ENCODE measurements around the gene EPN3. TPM values are rescaled to one million over a fixed set of nuclear protein-coding genes. Genes with fewer than 3 reads are reported as not detected.

Gene EPN3
- total RNA-seq, 1 experiment from 2014 or later, result 0.09 TPM

- POLR2A ChIA-PET (ENCODE audit: low non-redundant PET), result no interaction called here
These were observed 9.3 kb upstream of the EPN3 start for GRCh38 chr17:50523208-50523607.

GRCh38 chr17:50524838-50525237 lies 7.7 kb upstream of the EPN3 start:
- Histone ChIP-seq H3K36me3 (ENCODE audit: insufficient read depth, low read length, poor library complexity, severe bottlenecking) (no peaks in the 10 kb centered on the region), H3K27ac (ENCODE audit: low read depth, low read length, poor library complexity, severe bottlenecking) (no peak overlapping the region), H3K9me3 (ENCODE audit: low read depth, low read length, poor library complexity, severe bottlenecking) (no peaks in the 10 kb centered on the region), H3K4me3 (ENCODE audit: low read depth, low read length, poor library complexity, severe bottlenecking) (no peak overlapping the region), H3K27me3 (replicated peaks; ENCODE audit: insufficient read depth, low read depth, low read length, poor library complexity) (no peaks in the 10 kb centered on the region), H3K4me1 (ENCODE audit: insufficient read depth, low read length, poor library complexity, severe bottlenecking) (no peaks in the 10 kb centered on the region)
- intact Hi-C loops (cut with micrococcal nuclease; ENCODE audit: unreplicated experiment), result no loop called here
- ChIA-PET CTCF (no interaction called here), POLR2A (ENCODE audit: low non-redundant PET) (interaction anchor here (0.6 kb wide), 1 partner anchor 1555 kb away, joined by 3 read pairs; no protein-coding TSS in a partner anchor)
- no TSS peak for BruUV-seq (replicated peaks)
- no peak for TF ChIP-seq EZH2 (IDR thresholded peaks at IDR 0.05; ENCODE audit: borderline replicate concordance, low read depth, low read length, poor library complexity, severe bottlenecking)
- TF ChIP-seq CTCF (conservative IDR thresholded peaks at IDR 0.05; ENCODE audit: low read depth, low read length), result no peak
- DNase-seq (ENCODE audit: low spot score), result no peak

More at GRCh38 chr17:50523208-50523607, 9.3 kb upstream of the EPN3 start:
- DNase-seq (ENCODE audit: low spot score), result no peak
- H3K27me3 ChIP-seq (replicated peaks; ENCODE audit: insufficient read depth, low read depth, low read length, poor library complexity), result no peaks in the 10 kb centered on the region
- no peaks in the 10 kb centered on the region for H3K4me1 ChIP-seq (ENCODE audit: insufficient read depth, low read length, poor library complexity, severe bottlenecking)
- no TSS peak for BruUV-seq (replicated peaks)
- TF ChIP-seq CTCF (conservative IDR thresholded peaks at IDR 0.05; ENCODE audit: low read depth, low read length), result no peak
- no peak for TF ChIP-seq EZH2 (IDR thresholded peaks at IDR 0.05; ENCODE audit: borderline replicate concordance, low read depth, low read length, poor library complexity, severe bottlenecking)
- H3K27ac ChIP-seq (ENCODE audit: low read depth, low read length, poor library complexity, severe bottlenecking), result no peak overlapping the region
- no peak overlapping the region for H3K4me3 ChIP-seq (ENCODE audit: low read depth, low read length, poor library complexity, severe bottlenecking)
- intact Hi-C loops (cut with micrococcal nuclease; ENCODE audit: unreplicated experiment), result no loop called here
- no peaks in the 10 kb centered on the region for H3K36me3 ChIP-seq (ENCODE audit: insufficient read depth, low read length, poor library complexity, severe bottlenecking)
- H3K9me3 ChIP-seq (ENCODE audit: low read depth, low read length, poor library complexity, severe bottlenecking), result no peaks in the 10 kb centered on the region
- CTCF ChIA-PET, result no interaction called here

GRCh38 chr17:50527155-50527762 lies 5.3 kb upstream of the EPN3 start:
- Histone ChIP-seq H3K4me1 (ENCODE audit: insufficient read depth, low read length, poor library complexity, severe bottlenecking) (no peaks in the 10 kb centered on the region), H3K27me3 (replicated peaks; ENCODE audit: insufficient read depth, low read depth, low read length, poor library complexity) (peaks cover 3% of the 10 kb centered on the region), H3K9me3 (ENCODE audit: low read depth, low read length, poor library complexity, severe bottlenecking) (no peaks in the 10 kb centered on the region), H3K27ac (ENCODE audit: low read depth, low read length, poor library complexity, severe bottlenecking) (no peak overlapping the region), H3K36me3 (ENCODE audit: insufficient read depth, low read length, poor library complexity, severe bottlenecking) (no peaks in the 10 kb centered on the region), H3K4me3 (ENCODE audit: low read depth, low read length, poor library complexity, severe bottlenecking) (no peak overlapping the region)
- no TSS peak for BruUV-seq (replicated peaks)
- ChIA-PET CTCF (no interaction called here), POLR2A (ENCODE audit: low non-redundant PET) (no interaction called here)
- intact Hi-C loops (cut with micrococcal nuclease; ENCODE audit: unreplicated experiment), result no loop called here
- TF ChIP-seq CTCF (conservative IDR thresholded peaks at IDR 0.05; ENCODE audit: low read depth, low read length), result no peak
- TF ChIP-seq EZH2 (IDR thresholded peaks at IDR 0.05; ENCODE audit: borderline replicate concordance, low read depth, low read length, poor library complexity, severe bottlenecking), result no peak
- no peak for DNase-seq (ENCODE audit: low spot score)

Data from A673 (cell line).